ENCODE data around the gene AMH. TPM values are rescaled to one million over a fixed set of nuclear protein-coding genes. Genes with fewer than 3 reads are reported as not detected.

AMH gene
- total and polyA plus RNA-seq, 2 of the 13 experiments (the other 11 are each of a cell fraction or from before 2014, with no cell fraction given): 0.03 to 0.18 TPM

GRCh38 chr19:2266183-2266993 lies 17.3 kb downstream of the AMH start (continued):
- no peak for TF ChIP-seq ZXDC (CRISPR knock-in tag; IDR thresholded peaks at IDR 0.05)
- no peak for TF ChIP-seq SMC3 (IDR thresholded peaks at IDR 0.05; ENCODE audit: low read length)
- peak; percentile 49; the same call in 1 of the 2 replicates for TF ChIP-seq KDM5B (CRISPR knock-in tag; IDR thresholded peaks at IDR 0.05; ENCODE audit: borderline replicate concordance)
- peak; percentile 79; the same call in 1 of the 2 replicates for TF ChIP-seq MXD3 (CRISPR knock-in tag; IDR thresholded peaks at IDR 0.05)
- no peak for TF ChIP-seq SSRP1 (CRISPR knock-in tag; IDR thresholded peaks at IDR 0.05)
- TF ChIP-seq ZBTB14 (CRISPR knock-in tag; IDR thresholded peaks at IDR 0.05): no peak
- TF ChIP-seq RBFOX2 (IDR thresholded peaks at IDR 0.05; ENCODE audit: low read depth, low read length): no peak
- peak; percentile 42 for TF ChIP-seq ZFY (CRISPR knock-in tag; IDR thresholded peaks at IDR 0.05)
- TF ChIP-seq ATM (IDR thresholded peaks at IDR 0.05; ENCODE audit: borderline replicate concordance): no peak
- no peak for TF ChIP-seq ARHGAP35 (CRISPR knock-in tag; IDR thresholded peaks at IDR 0.05; ENCODE audit: borderline replicate concordance)
- TF ChIP-seq ZFP91 (CRISPR knock-in tag; IDR thresholded peaks at IDR 0.05; ENCODE audit: borderline replicate concordance): peak; percentile 30; the same call in 1 of the 2 replicates
- no peak for TF ChIP-seq SRY (CRISPR knock-in tag; IDR thresholded peaks at IDR 0.05)
- 0 out of 2 replicates have a peak, but pooled peaks have one; percentile 24 for TF ChIP-seq ZNF558 (CRISPR knock-in tag; IDR thresholded peaks at IDR 0.05; ENCODE audit: borderline replicate concordance)
- TF ChIP-seq TFE3 (CRISPR knock-in tag; IDR thresholded peaks at IDR 0.05): peak; percentile 66
- no peak for TF ChIP-seq BHLHE40 (IDR thresholded peaks at IDR 0.05; ENCODE audit: low read length)
- TF ChIP-seq GPBP1L1 (CRISPR knock-in tag; IDR thresholded peaks at IDR 0.05): no peak
- TF ChIP-seq ARNTL (CRISPR knock-in tag; IDR thresholded peaks at IDR 0.05): 0 out of 2 replicates have a peak, but pooled peaks have one; percentile 40

Data from HepG2 (cell line).